OCI-LY1 (cell line): ENCODE data around the gene TENM4.

Experiments
- EZH2 ChIP-seq: fragments of 200-600 bp; sonication (generic), shearing (Covaris generic); IDR thresholded peaks from 2 replicates; pipeline ENCODE4 v1.8.0; 2017; ENCODE audit warnings: borderline replicate concordance, mixed run types, mild to moderate bottlenecking, antibody characterized with exemption, low read length, moderate library complexity, mixed read lengths
- TF ChIP-seq, protein P1 (sequence below): fragments of 200-600 bp; sonication (generic), shearing (Covaris generic); IDR thresholded peaks from 2 replicates; pipeline ENCODE4 v1.5.1; 2017; ENCODE audit warnings: mild to moderate bottlenecking, antibody characterized with exemption, low read length, moderate library complexity, mixed read lengths

DNA sequence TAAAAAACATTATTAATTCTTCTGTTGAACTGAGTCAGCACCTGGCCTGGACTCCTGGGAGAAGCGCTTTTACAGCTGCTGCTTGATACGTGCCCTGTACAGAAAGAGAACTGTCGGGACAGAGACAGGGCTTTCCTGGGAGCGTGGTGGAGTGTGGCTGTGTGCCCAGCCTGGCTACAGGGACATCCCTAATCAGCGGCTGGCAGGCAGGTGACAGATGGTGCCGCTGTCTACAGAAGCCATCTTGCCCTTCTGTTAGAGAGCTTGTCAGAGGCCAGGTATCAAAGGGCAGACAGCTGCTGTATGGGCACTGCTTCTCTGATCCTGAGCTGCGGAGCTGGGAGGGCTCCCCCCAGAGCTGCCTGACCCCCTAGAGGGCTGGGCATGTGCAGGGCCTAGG lies 361.8 kb downstream of the TENM4 start:
- TF ChIP-seq, protein P1, sequence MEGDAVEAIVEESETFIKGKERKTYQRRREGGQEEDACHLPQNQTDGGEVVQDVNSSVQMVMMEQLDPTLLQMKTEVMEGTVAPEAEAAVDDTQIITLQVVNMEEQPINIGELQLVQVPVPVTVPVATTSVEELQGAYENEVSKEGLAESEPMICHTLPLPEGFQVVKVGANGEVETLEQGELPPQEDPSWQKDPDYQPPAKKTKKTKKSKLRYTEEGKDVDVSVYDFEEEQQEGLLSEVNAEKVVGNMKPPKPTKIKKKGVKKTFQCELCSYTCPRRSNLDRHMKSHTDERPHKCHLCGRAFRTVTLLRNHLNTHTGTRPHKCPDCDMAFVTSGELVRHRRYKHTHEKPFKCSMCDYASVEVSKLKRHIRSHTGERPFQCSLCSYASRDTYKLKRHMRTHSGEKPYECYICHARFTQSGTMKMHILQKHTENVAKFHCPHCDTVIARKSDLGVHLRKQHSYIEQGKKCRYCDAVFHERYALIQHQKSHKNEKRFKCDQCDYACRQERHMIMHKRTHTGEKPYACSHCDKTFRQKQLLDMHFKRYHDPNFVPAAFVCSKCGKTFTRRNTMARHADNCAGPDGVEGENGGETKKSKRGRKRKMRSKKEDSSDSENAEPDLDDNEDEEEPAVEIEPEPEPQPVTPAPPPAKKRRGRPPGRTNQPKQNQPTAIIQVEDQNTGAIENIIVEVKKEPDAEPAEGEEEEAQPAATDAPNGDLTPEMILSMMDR = no peak
- TF ChIP-seq EZH2 = no peak
